Measurements from ENCODE around the gene ERBB2.

Gene ERBB2

GRCh38 chr17:39660397-39661385 is 39.2 kb upstream of the ERBB2 start:
- TF ChIP-seq, protein P1, sequence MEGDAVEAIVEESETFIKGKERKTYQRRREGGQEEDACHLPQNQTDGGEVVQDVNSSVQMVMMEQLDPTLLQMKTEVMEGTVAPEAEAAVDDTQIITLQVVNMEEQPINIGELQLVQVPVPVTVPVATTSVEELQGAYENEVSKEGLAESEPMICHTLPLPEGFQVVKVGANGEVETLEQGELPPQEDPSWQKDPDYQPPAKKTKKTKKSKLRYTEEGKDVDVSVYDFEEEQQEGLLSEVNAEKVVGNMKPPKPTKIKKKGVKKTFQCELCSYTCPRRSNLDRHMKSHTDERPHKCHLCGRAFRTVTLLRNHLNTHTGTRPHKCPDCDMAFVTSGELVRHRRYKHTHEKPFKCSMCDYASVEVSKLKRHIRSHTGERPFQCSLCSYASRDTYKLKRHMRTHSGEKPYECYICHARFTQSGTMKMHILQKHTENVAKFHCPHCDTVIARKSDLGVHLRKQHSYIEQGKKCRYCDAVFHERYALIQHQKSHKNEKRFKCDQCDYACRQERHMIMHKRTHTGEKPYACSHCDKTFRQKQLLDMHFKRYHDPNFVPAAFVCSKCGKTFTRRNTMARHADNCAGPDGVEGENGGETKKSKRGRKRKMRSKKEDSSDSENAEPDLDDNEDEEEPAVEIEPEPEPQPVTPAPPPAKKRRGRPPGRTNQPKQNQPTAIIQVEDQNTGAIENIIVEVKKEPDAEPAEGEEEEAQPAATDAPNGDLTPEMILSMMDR (IDR thresholded peaks at IDR 0.05; ENCODE audit: low read depth, low read length): no peak
- Histone ChIP-seq H3K4me3 (ENCODE audit: low read depth, low read length) (no peak overlapping the region), H3K4me1 (no peaks in the 10 kb centered on the region), H3K9me3 (no peaks in the 10 kb centered on the region), H3K36me3 (peaks cover 8% of the 10 kb centered on the region; the same call in 1 of the 2 replicates), H3K27me3 (no peaks in the 10 kb centered on the region)
- DNase-seq: no peak

DNA sequence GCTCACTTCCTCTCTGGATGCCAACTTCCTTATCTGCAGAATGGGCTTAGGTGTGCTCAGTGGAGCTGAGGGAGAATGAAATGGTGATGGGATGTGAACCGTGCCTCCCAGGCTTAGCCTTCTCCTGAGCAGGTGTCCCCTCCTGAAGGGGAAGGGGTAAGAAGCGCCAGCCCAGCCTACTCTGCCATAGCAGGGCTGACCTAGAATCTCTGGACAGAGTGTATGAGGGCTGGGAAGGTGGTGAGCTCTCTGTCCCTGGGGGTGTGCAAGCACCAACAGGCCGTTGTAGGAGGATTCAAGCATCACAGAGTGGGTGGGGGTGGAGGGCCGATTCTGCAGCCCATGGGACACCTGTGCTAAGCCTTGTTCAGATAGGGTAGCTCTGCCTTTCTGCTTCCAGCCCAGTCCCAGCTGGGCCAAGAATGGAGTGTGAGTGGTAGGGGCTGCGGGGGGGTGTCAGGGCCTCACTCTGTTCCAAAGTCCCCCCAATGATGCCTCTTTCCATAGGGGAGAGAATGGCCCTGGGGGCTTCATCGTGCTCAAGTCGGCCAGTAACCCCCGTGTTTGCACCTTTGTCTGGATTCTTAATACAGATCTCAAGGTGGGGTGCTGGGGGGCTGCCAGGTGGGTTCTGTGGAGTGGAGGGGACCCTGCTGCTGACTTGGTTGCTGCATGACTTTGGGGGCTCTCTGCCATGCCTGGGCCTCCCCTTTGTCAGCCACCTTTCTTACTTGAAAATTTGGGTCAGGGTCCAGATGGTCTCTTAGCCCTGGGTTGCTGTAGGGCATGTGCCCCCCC is 37.9 kb upstream of the ERBB2 start:
- no peaks in the 10 kb centered on the region for H3K9me3 ChIP-seq
- TF ChIP-seq, protein P1 (IDR thresholded peaks at IDR 0.05; ENCODE audit: low read depth, low read length): no peak
- DNase-seq: no peak
- no peaks in the 10 kb centered on the region; the same call in 1 of the 2 replicates for H3K27me3 ChIP-seq
- H3K4me1 ChIP-seq: peaks cover 2% of the 10 kb centered on the region
- H3K4me3 ChIP-seq (ENCODE audit: low read depth, low read length): no peak overlapping the region
- peaks cover 8% of the 10 kb centered on the region; the same call in 1 of the 2 replicates for H3K36me3 ChIP-seq

DNA sequence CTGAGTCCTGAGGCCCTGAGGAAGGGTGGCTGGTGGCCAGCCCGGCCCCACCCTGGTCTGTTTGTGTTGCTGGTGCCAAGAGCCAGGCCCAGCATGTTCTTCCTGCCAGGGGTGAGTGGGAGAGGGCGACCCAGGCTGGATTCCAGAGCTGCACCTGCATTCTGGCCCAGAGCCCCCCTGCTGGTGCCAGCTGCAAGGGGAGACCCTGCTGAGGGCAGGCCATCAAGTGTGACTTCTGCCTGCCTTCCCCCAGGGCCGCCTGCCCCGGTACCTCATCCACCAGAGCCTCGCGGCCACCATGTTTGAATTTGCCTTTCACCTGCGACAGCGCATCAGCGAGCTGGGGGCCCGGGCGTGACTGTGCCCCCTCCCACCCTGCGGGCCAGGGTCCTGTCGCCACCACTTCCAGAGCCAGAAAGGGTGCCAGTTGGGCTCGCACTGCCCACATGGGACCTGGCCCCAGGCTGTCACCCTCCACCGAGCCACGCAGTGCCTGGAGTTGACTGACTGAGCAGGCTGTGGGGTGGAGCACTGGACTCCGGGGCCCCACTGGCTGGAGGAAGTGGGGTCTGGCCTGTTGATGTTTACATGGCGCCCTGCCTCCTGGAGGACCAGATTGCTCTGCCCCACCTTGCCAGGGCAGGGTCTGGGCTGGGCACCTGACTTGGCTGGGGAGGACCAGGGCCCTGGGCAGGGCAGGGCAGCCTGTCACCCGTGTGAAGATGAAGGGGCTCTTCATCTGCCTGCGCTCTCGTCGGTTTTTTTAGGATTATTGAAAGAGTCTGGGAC is 37.1 kb upstream of the ERBB2 start:
- H3K27me3 ChIP-seq: peaks cover 6% of the 10 kb centered on the region; the same call in 1 of the 2 replicates
- H3K4me3 ChIP-seq (ENCODE audit: low read depth, low read length): no peak overlapping the region
- no peak for DNase-seq
- peaks cover 8% of the 10 kb centered on the region; the same call in 1 of the 2 replicates for H3K36me3 ChIP-seq
- TF ChIP-seq, protein P1 (IDR thresholded peaks at IDR 0.05; ENCODE audit: low read depth, low read length): no peak
- no peaks in the 10 kb centered on the region for H3K9me3 ChIP-seq
- H3K4me1 ChIP-seq: peaks cover 9% of the 10 kb centered on the region

DNA sequence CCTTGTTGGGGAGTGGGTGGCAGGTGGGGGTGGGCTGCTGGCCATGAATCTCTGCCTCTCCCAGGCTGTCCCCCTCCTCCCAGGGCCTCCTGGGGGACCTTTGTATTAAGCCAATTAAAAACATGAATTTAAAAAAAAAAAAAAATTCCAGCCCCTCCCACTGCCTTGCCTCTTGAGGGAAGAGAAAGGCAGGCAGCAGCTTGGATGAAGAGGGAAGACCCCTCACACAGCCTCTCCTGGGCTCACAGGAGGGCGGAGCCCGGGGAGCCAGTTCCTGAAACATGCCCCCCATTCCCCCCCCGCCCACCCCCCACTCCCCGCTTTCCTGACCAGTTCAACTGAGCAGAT is 36.5 kb upstream of the ERBB2 start:
- Histone ChIP-seq H3K4me1 (peaks cover 9% of the 10 kb centered on the region), H3K4me3 (ENCODE audit: low read depth, low read length) (no peak overlapping the region), H3K9me3 (no peaks in the 10 kb centered on the region), H3K36me3 (peaks cover 8% of the 10 kb centered on the region; the same call in 1 of the 2 replicates), H3K27me3 (peaks cover 7% of the 10 kb centered on the region; the same call in 1 of the 2 replicates)
- TF ChIP-seq, protein P1 (IDR thresholded peaks at IDR 0.05; ENCODE audit: low read depth, low read length): no peak
- DNase-seq: no peak

DNA sequence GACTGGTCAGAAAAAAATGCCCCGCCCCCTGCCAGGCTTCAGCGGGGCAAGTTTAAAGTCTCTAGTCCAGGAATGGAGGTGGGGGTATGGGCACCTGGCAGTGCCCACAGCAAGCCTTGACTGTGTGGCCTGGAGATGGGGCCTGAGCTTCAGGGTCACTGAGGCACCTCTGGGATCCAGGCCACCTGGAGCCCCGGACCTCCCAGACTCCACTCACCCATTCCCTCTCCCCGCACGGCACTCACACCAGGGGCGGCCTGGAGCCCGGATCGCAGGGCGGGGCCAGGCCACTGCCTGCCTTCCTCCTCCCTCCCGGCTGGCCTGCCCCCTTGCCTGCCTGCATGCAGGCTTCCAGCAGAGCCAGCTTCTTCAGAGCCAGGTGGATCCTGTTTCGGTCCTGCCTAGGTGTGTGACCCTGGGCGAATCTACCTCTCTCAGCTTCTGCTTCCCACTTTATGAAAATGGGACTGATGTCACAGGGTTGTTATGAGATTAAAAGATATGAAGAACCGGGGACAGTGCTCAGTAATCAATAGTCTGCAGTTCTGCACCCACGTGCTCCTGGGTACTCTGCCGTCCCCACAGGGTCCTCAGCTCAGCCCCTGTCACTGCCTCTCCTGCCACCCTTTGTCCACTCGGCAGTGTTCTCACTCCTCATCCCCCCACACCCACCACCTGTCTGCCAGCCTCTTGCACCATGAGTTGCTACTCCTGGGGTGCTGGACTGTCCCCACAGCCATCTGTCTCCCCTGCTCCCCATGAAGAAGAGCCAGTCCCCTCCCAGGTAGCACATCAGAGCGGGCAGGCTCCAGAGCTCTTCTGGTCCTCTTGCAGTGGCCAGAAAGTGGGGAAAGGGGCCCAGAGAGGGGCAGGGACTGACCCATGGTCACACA is 35.9 kb upstream of the ERBB2 start:
- Histone ChIP-seq H3K36me3 (peaks cover 8% of the 10 kb centered on the region; the same call in 1 of the 2 replicates), H3K9me3 (no peaks in the 10 kb centered on the region), H3K27me3 (peaks cover 11% of the 10 kb centered on the region; the same call in 1 of the 2 replicates), H3K4me1 (peaks cover 9% of the 10 kb centered on the region), H3K4me3 (ENCODE audit: low read depth, low read length) (no peak overlapping the region)
- DNase-seq: peak; percentile 37
- TF ChIP-seq, protein P1 (IDR thresholded peaks at IDR 0.05; ENCODE audit: low read depth, low read length): no peak
